GM19043 (cell line): Measurements from ENCODE around the gene STAG3.

Experiments used
- ATAC-seq: cut with Tn5 transposase; IDR thresholded peaks from one replicate; pipeline ENCODE4 v1.9.1; 2021; ENCODE audit warnings: low read depth; ENCODE audit not compliant: unreplicated experiment

STAG3 gene

DNA sequence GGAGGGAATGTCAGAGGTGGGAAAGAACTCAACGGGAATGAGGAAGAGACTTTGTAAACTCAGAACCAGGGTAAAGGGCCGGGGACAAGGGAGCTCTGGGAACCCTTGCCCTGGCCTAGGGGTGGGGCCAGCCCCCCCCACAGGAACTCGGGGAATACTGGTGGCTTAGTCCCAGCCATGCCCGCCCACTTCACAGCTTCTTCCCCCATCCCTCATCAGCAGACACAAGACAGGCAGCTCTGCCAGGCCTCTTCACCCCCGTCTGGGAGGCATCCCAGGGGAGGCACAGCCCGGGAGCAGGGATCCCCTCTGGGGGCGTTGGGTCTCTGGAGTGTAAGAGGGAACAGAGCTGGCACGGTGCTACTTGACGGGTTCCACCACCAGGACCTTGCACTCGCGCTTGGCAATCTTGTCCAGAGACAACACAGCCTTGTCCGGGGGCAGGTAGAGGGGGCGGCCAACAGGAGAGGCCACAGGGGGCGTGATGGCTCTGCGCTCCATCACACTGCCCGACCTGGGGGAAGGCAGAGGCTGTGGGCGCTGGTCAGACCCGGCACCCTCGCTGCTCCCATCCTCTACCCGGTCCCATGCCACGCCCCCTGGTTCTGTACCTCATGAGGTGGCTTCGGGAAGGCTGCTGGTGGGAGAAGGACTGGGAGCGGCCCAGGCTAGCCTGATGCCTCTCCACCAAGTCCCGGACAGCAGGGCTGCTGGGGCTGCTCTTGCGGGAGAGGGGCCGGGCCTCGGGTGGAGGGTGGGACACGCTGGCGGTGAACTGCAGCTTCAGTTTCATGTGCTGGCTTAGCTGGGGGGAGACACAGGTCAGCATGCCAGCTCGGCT, 22.8 kb upstream of the STAG3 start:
- no peak for ATAC-seq

DNA sequence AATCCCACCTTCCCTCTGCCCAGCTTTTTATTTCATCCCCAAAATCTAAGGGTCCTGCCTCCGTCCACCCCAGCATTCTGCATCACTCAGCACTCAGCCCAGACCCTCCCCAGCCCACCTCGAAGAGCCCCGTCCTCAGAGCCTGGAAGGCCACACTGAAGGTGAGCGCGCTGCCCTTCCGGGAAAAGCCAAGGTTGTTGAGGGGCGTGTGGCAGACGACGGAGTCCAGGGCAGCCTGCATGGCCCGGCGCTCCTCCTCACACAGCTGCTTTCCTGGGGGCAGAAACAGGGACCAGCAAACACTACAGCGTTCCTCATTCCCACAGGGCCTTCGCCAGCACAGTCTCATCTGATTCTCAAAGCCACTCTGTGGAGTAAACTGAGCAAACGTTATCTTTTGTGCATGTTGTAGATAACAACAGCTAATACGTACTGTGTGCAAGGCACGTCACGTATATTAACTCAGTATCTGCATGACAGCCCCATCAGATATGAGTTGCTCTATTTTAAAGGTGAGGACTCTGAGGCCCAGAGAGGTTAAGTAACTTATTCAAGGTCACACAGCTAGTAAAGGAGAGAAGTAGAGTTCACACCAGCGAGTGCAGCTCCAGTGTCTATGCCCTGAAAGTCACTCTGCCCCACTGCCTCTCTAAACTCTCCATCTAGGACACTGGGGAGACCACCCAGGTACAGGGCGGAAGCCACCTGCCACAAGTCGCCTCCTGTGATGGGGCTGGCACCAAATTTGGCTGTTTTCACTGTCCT, 22.0 kb upstream of the STAG3 start:
- ATAC-seq: no peak

- no peak for ATAC-seq
These were observed 21.2 kb upstream of the STAG3 start for GRCh38 chr7:100156331-100157068.

DNA sequence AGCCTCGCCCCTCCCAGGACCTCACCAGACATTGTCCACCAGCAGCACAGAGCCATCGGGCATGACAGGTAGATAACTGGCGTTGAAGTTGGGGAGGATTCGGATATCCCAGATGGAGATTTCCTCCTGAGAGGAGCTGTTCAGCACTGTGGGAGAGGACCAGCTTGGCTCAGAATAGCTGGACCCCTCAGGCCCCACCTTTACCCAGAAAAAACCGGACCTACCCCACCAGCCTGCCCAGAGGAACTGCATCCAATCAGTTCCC, 20.7 kb upstream of the STAG3 start:
- ATAC-seq: no peak

- no peak for ATAC-seq
These were observed 20.1 kb upstream of the STAG3 start for GRCh38 chr7:100157334-100158228.

DNA sequence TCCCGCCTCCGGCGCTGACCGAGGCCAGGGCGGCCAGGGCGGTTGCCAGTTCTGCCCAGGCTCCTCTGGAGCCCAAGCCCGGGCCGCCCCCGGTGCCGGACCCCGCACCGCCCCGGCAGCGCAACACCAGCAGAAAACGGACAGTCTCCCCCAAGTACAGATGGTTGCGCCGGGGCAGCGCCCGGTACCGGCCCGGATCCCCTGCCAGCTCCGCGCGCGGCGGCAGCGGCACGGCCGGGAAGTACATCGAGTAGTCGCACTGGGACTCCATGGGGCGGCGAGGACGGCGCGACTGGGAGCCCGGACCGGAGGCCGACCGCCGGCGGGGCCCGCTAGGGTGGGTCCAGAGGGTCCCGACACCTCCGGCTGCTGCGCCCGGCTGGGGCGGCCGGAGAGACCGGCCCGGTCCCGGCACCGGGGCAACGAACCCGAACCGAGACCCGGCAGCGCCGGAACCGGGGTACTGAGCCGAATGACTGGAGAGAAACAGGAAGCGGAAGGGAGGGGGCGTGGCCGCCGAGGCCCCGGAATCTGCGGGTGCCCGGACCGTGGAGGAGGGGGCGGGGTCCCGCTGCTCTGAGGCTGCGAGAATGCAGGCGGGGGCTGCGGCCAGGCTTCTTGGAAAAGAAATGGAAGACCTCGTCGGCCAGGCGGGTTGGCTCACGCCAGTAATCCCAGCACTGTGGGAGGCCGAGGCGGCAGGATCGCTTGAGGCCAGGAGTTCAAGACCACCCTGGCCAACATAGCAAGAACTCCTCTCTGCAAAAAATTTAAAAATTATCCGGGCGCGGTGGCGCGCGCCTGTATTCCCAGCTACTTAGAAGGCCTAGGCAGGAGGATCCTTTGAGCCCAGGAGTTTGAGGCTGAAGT, 19.3 kb upstream of the STAG3 start, which contains the start of gene TRAPPC14:
Gene TRAPPC14 (minus strand): TSS at position 495 of the 870 bp plus-strand sequence. CDS start 224 bp downstream, at position 271.
- ATAC-seq: peak; percentile 82

- ATAC-seq: no peak
These were observed 18.6 kb upstream of the STAG3 start for GRCh38 chr7:100159099-100159623.

GRCh38 chr7:100160067-100160466, 17.7 kb upstream of the STAG3 start:
- no peak for ATAC-seq

GRCh38 chr7:100163006-100163531, 14.6 kb upstream of the STAG3 start:
- ATAC-seq: no peak

DNA sequence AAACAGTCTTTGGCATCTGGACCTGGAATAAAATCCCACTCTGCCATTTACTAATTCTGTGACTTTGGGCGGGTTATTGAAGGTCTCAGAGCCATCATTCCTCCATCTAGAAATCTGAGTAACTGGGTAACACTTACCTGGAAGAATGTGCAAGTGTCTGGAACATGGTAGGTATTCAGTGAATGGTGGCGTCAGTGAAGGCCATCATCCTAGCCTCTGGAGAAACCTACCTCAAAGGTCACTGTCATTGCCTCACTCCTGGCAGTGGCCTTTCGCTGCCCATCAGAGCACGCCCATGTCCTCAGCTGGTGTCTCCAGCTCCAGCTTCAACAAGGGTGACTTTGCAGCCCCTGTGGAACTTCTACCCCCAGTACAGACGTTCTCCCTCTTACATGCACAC, 13.8 kb upstream of the STAG3 start:
- no peak for ATAC-seq

GRCh38 chr7:100166317-100166940, 11.3 kb upstream of the STAG3 start:
- no peak for ATAC-seq

DNA sequence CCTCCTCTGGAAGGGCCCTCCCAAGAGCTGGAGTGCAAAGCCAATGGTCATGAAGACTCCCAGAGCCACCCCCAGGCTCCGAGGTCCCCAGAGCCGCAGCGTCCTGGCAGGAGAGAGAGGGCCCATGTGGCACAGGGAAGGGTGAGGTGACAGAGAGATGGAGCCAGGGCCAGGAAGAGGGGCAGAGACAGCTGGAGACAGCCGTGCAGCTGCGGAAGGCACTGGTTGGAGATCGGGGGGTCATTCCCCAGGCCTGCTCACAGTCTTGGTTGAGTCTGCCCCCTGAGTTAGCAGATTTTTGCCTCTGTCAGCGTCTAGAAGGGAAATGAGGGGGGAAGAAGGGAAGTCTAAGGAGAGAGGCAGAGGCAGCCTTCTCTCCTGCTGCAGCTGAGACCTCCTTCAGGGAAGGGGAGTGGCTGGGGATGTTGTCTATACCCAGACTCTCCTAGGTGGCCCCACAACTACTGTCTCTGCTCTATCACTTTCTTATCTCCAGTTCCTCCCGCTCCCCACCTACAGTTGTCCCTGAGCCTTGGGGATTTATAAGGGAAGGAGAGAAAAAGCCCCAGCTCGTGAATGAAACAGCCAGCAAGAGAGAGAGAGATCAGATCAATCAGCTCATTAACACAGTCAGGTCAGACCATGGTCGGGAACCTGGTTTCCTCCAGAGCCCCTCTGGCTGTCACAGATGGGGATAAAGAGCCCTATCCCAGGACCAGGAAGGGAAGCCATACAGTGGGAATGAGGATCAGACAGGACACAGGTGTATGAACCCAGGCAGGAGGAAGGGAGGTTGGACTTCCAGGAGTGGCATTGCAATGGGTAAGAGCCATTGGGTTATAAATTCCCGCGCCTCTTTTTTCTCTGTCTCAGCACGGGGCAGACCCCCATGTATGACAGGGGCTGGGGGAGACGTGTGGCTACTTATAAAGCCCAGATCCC, 10.5 kb upstream of the STAG3 start:
- ATAC-seq: no peak

DNA sequence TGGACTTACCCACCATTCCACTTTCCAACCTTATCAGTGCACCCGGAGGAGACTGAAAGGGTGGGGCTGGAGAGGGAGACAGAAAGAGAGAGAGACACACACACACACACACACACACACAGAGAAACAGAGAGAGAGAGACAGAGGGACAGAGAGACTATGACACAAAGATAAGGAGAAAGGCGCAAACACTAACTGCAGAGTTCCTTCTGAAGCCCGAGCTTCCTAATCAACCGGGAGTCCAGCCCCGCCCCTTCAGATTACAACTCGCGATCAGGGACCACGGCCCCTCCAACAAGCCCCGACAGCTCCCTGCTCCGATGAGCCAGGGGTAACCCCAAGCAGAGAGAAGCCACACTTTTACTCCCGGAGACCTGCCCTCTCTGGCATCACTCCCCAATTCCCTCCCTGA, 9.8 kb upstream of the STAG3 start:
- ATAC-seq: no peak

DNA sequence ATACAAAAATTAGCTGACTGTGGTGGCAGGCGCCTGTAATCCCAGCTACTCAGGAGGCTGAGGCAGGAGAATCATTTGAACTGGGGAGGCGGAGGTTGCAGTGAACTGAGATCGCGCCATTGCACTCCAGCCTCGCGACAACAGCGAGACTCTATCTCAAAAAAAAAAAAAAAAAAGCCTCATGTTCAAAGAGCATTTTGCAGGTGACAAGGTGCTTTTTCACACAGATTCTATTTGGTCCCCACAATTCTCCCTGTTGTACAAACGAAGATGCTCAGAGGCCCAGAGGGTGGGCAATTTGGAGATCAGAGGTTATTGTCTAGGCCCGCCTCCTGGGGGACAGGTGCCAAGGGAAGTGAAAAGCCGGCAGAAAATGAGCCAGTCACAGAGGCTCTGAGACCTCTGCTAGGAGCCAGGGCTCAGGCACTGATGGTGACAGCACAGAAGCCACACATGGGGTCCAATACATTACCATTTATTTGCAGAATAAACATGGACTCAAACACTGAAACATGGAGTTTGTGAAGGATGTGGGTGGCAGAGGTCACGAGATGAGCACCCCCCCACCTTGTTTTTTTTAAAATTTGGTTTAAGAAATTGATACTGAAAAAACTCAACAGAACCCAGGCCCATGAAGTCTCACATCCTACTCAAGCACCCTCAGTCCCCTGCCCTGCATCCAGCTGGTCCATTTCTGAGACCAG, 8.4 kb upstream of the STAG3 start:
- ATAC-seq: no peak

- no peak for ATAC-seq
These were observed 7.4 kb upstream of the STAG3 start for GRCh38 chr7:100170101-100170897.

DNA sequence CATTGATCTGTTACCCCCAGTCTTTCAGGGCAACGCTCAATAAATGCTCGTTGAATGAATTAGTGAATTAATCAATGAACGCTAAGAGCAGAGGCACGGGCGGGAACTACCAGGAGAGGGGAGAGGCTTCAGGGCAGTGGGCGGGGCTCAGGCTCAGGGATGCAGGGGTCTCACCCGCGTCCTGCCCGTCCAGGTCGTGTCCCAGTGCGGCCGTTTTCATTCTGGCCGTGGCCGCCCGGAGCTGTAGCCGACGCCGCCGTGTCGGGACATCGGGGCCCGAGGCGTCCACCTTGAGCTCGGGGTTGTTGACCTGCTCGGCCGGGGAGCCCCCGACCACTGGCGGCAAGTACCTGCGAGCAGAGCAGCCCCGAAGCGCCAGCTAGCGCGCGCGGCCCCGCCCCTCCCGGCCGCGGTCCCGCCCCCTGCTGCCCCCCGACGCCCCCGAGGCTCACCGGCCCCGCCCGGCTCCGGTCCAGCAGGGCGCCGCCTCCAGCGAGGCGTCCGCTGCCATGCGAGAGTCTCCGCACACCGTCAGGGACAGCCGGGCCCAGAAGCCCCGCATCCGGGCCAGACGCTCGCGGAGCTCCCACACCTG, 6.5 kb upstream of the STAG3 start:
- no peak for ATAC-seq
